WTC11 (cell line): ENCODE measurements around the gene SCN9A.

Experiments
- ATF2 ChIP-seq: sonication (generic); formaldehyde crosslinking; IDR thresholded peaks from 2 replicates; pipeline ENCODE4 v1.8.1; 2022; ENCODE audit warnings: low read depth, missing genetic modification reagents, borderline replicate concordance
- CTCF ChIP-seq: fragments of 200-600 bp; IDR thresholded peaks from 2 replicates; pipeline ENCODE4 v1.8.0; 2022; ENCODE audit warnings: antibody characterized with exemption
- GABPB1 ChIP-seq: sonication (generic); formaldehyde crosslinking; IDR thresholded peaks from 2 replicates; pipeline ENCODE4 v1.8.1; 2023; ENCODE audit warnings: mild to moderate bottlenecking, missing genetic modification reagents

DNA sequence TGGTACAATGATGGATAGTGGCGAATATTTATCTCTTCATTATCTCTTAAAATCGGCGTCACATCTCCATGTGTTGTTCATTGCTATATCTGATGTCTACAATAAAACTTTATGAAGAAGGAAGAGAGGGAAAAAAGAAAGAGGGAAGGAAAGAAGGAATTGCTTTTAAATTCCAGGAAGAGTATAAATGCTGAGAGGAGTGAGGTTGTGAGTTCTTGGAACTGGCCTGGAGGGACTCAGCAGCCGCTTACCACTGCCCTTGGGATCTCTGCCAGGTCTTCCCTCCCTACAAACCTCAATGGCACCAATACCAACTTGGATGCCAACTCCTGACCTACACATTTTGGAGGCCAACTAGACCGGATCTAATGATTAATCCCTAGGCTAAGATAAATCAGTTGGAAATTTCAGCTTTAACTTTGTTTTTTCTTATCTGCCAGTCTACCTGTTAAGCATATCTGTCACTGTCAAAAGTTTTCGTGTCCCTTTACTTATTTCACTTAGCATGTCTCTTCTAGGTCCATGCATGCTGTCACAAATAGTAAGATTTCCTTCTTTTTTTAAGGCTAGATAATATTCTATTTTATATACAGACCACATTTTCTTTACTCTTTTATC is 9.8 kb downstream of the SCN9A start:
- TF ChIP-seq GABPB1 (no peak), CTCF (no peak), ATF2 (no peak)
